Astrocyte (in vitro differentiated cells and primary cell): ENCODE data around the gene DRC7.

Experiments used
- CTCF ChIP-seq: IDR thresholded peaks from 2 replicates; pipeline ENCODE4 v1.5.1; 2011; ENCODE audit warnings: low read depth, mild to moderate bottlenecking, inconsistent platforms, low read length, moderate library complexity; ENCODE audit not compliant: insufficient read depth
- EZH2 ChIP-seq: IDR thresholded peaks from 2 replicates; pipeline ENCODE4 v1.6.1; 2012; ENCODE audit warnings: mild to moderate bottlenecking, low read length, inconsistent platforms; ENCODE audit not compliant: insufficient read depth

- TF ChIP-seq CTCF = no peak
- TF ChIP-seq EZH2 = no peak
Measured at GRCh38 chr16:57744642-57744903, 50.0 kb downstream of the DRC7 start.
